SK-N-SH (cell line): ENCODE measurements around the gene TRIM66.

Experiments used
- EP300 ChIP-seq, 2 experiments: IDR thresholded peaks; 2 replicates each; pipeline versions ENCODE4 v1.4.0 to v1.6.1; 2012; ENCODE audit warnings: borderline replicate concordance in 1 of 2, low read depth in 1 of 2, low read length in 1 of 2
- TF ChIP-seq, protein P1 (sequence below): fragments of 200-600 bp; sonication (generic); IDR thresholded peaks from 2 replicates; pipeline ENCODE4 v1.6.1; 2017; ENCODE audit warnings: antibody characterized with exemption, mild to moderate bottlenecking, moderate library complexity

DNA sequence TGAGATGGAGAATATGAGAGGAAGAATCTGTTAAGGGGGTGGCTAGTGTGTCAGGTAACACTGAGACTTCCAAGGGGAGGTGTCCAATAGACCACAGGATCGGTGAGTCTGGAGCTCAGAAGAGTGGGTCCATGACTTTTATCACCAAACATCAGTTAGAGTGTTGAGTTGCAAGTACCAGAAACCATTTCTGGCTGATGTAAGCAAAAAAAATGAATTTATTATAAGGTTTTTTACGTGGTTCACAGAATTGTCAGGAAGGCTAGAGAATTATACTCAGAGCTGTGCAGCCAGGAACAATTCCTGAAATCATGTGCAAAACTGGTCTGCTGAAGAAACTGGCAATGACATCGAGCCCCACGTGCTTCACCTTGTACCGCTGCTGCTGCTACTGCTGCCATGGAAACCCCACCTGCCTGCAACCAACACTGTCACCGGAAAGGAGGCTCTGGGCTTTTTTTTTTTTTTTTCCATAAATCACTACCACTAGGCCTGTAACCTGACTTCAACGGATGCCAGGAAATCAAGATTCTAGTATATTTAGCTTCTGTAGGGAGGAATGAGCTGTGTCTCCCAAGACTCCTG is 71.8 kb downstream of the TRIM66 start:
- TF ChIP-seq, protein P1, sequence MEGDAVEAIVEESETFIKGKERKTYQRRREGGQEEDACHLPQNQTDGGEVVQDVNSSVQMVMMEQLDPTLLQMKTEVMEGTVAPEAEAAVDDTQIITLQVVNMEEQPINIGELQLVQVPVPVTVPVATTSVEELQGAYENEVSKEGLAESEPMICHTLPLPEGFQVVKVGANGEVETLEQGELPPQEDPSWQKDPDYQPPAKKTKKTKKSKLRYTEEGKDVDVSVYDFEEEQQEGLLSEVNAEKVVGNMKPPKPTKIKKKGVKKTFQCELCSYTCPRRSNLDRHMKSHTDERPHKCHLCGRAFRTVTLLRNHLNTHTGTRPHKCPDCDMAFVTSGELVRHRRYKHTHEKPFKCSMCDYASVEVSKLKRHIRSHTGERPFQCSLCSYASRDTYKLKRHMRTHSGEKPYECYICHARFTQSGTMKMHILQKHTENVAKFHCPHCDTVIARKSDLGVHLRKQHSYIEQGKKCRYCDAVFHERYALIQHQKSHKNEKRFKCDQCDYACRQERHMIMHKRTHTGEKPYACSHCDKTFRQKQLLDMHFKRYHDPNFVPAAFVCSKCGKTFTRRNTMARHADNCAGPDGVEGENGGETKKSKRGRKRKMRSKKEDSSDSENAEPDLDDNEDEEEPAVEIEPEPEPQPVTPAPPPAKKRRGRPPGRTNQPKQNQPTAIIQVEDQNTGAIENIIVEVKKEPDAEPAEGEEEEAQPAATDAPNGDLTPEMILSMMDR: no peak
- TF ChIP-seq EP300 (IDR thresholded peaks at IDR 0.05; ENCODE audit: borderline replicate concordance in 1 of 2, low read depth in 1 of 2, low read length in 1 of 2): no peak
